Mammary epithelial cell (primary cell): ENCODE results near the gene TMEM97.
A peak's percentile ranks its signal among the peaks of the same experiment; 100 is the strongest.

ENCODE experiments used
- EZH2 ChIP-seq: IDR thresholded peaks from 2 replicates; pipeline ENCODE4 v1.6.1; 2012; ENCODE audit warnings: low read length, inconsistent platforms, borderline replicate concordance
- TF ChIP-seq, protein P1 (sequence below), 2 donors: IDR thresholded peaks in 1 of 2; conservative IDR thresholded peaks in 1 of 2; 2 replicates each; pipeline ENCODE4 v1.5.1; 2011 to 2012; ENCODE audit warnings: inconsistent platforms in 2 of 2, low read length in 2 of 2, mild to moderate bottlenecking in 2 of 2, control low read depth in 1 of 2, low read depth in 1 of 2; ENCODE audit not compliant: insufficient read depth in 1 of 2; ENCODE audit errors: extremely low read depth in 1 of 2

GRCh38 chr17:28318759-28319597 is at the start of gene TMEM97:
- TF ChIP-seq, protein P1, sequence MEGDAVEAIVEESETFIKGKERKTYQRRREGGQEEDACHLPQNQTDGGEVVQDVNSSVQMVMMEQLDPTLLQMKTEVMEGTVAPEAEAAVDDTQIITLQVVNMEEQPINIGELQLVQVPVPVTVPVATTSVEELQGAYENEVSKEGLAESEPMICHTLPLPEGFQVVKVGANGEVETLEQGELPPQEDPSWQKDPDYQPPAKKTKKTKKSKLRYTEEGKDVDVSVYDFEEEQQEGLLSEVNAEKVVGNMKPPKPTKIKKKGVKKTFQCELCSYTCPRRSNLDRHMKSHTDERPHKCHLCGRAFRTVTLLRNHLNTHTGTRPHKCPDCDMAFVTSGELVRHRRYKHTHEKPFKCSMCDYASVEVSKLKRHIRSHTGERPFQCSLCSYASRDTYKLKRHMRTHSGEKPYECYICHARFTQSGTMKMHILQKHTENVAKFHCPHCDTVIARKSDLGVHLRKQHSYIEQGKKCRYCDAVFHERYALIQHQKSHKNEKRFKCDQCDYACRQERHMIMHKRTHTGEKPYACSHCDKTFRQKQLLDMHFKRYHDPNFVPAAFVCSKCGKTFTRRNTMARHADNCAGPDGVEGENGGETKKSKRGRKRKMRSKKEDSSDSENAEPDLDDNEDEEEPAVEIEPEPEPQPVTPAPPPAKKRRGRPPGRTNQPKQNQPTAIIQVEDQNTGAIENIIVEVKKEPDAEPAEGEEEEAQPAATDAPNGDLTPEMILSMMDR (conservative IDR thresholded peaks at IDR 0.05 in 1 of 2, IDR thresholded peaks at IDR 0.05 in 1 of 2; ENCODE audit: extremely low read depth in 1 of 2, insufficient read depth in 1 of 2, low read depth in 1 of 2, low read length in 2 of 2), result peak in 1 of 2 donors; percentile 26
- no peak for TF ChIP-seq EZH2
